AG09319 (cell line): ENCODE results near the gene FAM240B.

ENCODE experiments used
- DNase-seq: peaks from one replicate; pipeline ENCODE4 v3.0.0-alpha.2; 2010; ENCODE audit warnings: low read depth; ENCODE audit errors: extremely low read depth
- TF ChIP-seq, protein P1 (sequence below): IDR thresholded peaks from 2 replicates; pipeline ENCODE4 v1.5.1; 2011; ENCODE audit warnings: low read depth, mild to moderate bottlenecking, inconsistent platforms, low read length, moderate library complexity

The FAM240B gene

GRCh38 chr9:38720083-38720745 is at the start of gene FAM240B:
Gene FAM240B, minus strand, starts transcription at chr9:38720133. Its CDS starts 16,134 bp downstream, at chr9:38703999.
- no peak for DNase-seq
- TF ChIP-seq, protein P1, sequence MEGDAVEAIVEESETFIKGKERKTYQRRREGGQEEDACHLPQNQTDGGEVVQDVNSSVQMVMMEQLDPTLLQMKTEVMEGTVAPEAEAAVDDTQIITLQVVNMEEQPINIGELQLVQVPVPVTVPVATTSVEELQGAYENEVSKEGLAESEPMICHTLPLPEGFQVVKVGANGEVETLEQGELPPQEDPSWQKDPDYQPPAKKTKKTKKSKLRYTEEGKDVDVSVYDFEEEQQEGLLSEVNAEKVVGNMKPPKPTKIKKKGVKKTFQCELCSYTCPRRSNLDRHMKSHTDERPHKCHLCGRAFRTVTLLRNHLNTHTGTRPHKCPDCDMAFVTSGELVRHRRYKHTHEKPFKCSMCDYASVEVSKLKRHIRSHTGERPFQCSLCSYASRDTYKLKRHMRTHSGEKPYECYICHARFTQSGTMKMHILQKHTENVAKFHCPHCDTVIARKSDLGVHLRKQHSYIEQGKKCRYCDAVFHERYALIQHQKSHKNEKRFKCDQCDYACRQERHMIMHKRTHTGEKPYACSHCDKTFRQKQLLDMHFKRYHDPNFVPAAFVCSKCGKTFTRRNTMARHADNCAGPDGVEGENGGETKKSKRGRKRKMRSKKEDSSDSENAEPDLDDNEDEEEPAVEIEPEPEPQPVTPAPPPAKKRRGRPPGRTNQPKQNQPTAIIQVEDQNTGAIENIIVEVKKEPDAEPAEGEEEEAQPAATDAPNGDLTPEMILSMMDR, result no peak

DNA sequence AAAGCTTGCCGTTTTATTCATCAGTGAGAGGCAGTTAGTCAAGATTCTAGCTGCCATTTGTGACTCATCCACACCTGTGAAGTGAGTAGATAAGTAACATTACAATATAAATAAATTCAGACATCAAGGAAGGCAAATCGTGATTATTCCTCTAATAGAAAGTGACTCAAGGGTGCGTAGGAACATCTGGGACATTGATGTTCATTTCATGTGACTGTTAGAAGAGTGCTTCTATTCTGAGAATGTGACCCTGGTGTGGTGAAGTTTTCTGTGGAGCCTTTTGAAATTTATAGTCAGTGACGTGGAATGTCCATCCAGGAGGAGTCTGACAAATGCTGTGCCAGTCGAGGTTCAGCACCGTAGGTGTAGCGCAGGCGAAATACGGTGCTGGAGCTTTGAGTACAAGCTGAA is 48.4 kb upstream of the FAM240B start:
- TF ChIP-seq, protein P1, result no peak
- no peak for DNase-seq

- TF ChIP-seq, protein P1, result no peak
- no peak for DNase-seq
These were observed 45.2 kb upstream of the FAM240B start for GRCh38 chr9:38765101-38765500.

DNA sequence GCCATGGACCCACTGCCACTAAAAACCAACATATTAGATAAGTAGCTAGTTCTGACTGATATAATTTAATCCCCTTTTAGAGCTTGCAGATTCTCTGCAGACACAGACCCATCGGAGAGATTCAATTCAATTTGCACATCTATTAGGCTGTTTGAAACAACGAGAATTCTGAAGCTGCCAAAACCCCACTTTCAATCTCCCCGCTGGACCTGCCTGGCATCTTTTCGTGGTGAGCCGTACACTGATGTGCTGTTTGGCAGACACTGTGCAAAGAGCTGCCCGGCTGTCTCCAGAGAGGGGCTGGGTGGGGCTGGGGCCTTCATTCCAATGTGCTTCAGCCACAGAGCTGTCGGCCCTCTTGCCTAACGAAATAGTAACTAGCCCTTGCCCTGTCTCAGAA is 42.1 kb upstream of the FAM240B start:
- TF ChIP-seq, protein P1, result no peak
- DNase-seq, result no peak

DNA sequence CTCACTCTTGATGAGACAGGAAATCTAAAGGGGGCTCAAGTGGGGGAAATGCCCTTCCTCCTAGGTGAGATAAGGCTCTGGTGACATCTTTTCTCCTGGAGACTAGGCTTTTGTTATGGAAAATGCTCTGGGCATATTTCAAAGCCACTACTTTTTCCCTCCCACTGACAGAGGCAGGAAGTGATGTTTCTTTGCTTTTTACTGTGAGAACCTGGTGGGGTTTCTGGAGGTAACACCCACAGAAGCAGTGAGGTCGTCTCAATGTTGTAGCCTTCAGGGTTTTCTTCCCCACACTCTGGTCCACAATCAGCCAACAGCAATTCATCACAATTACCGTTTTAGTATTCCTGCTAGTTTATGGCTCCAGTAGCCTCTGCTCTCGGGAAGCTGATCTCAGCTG is 41.4 kb upstream of the FAM240B start:
- no peak for DNase-seq
- TF ChIP-seq, protein P1, result no peak

- no peak for DNase-seq
- TF ChIP-seq, protein P1, result no peak
These were observed 36.8 kb upstream of the FAM240B start for GRCh38 chr9:38756702-38757101.

DNA sequence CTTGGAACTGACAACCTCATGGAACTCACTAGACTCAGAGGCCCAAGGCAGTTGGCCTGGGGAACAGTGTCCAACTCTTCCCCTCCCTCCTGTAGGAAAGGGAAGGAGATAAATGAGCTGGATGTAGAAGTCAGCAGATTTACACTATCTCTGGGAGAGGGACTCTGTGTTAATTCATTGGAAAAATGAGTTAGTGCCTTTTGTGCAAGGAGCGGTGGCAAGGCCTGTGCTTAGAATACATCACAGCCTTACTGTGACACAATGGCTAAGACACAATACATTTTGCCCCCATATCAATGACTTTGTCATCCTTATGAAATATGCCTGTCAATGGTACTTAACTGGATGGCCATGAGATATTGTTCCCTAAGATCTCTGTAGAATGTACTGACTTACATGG is 28.0 kb upstream of the FAM240B start:
- TF ChIP-seq, protein P1, result no peak
- no peak for DNase-seq
